HG02642 (cell line): ENCODE data around the gene CTSZ.
"Not testable (repeated sequence)": the region's sequence is repeated elsewhere in the genome, so short reads cannot be mapped to it uniquely, and the experiment has no call there.

Experiments
- ATAC-seq: cut with Tn5 transposase; IDR thresholded peaks from one replicate; pipeline ENCODE4 v1.9.1; 2021; ENCODE audit warnings: mild to moderate bottlenecking; ENCODE audit not compliant: unreplicated experiment, poor library complexity

CTSZ gene

GRCh38 chr20:58983115-58983468 lies 24.0 kb downstream of the CTSZ start:
- not testable (repeated sequence) for ATAC-seq

GRCh38 chr20:58982406-58983114 lies 24.5 kb downstream of the CTSZ start:
- ATAC-seq: no peak

GRCh38 chr20:58981628-58982364 lies 25.3 kb downstream of the CTSZ start:
- peak; percentile 6 for ATAC-seq

- peak; percentile 86 for ATAC-seq
Measured at GRCh38 chr20:58980711-58981627, 26.1 kb downstream of the CTSZ start, which contains the start of gene NELFCD. NELFCD (plus strand) TSS chr20:58981256; CDS start chr20:58981310, 54 bp downstream.

GRCh38 chr20:58978351-58979190 lies 28.5 kb downstream of the CTSZ start:
- no peak for ATAC-seq

- no peak for ATAC-seq
Measured at GRCh38 chr20:58976061-58976730, 30.9 kb downstream of the CTSZ start.

- no peak for ATAC-seq
Measured at GRCh38 chr20:58975353-58975752, 31.7 kb downstream of the CTSZ start.

GRCh38 chr20:58973866-58974265 lies 33.2 kb downstream of the CTSZ start:
- no peak for ATAC-seq

- no peak for ATAC-seq
Measured at GRCh38 chr20:58973179-58973578, 33.9 kb downstream of the CTSZ start.

- ATAC-seq: no peak
Measured at GRCh38 chr20:58971429-58971828, 35.6 kb downstream of the CTSZ start.

- no peak for ATAC-seq
Measured at GRCh38 chr20:58970146-58970545, 36.9 kb downstream of the CTSZ start.

GRCh38 chr20:58969439-58969838 lies 37.6 kb downstream of the CTSZ start:
- ATAC-seq: no peak

GRCh38 chr20:58967652-58968429 lies 39.2 kb downstream of the CTSZ start:
- no peak for ATAC-seq

- ATAC-seq: no peak
Measured at GRCh38 chr20:58965270-58966064, 41.6 kb downstream of the CTSZ start.

- ATAC-seq: not testable (repeated sequence)
Measured at GRCh38 chr20:58963922-58964321, 43.1 kb downstream of the CTSZ start.

GRCh38 chr20:58963060-58963584 lies 43.9 kb downstream of the CTSZ start:
- no peak for ATAC-seq

GRCh38 chr20:58959652-58960051 lies 47.4 kb downstream of the CTSZ start:
- no peak for ATAC-seq

GRCh38 chr20:58956078-58956477 lies 51.0 kb downstream of the CTSZ start:
- ATAC-seq: no peak
